HG03342 (cell line): Measurements from ENCODE around the gene OXCT1.
"Not testable (repeated sequence)": the region's sequence is repeated elsewhere in the genome, so short reads cannot be mapped to it uniquely, and the experiment has no call there.

ENCODE experiments used
- ATAC-seq: cut with Tn5 transposase; IDR thresholded peaks from one replicate; pipeline ENCODE4 v1.9.1; 2021; ENCODE audit warnings: mild to moderate bottlenecking, moderate library complexity; ENCODE audit not compliant: unreplicated experiment

OXCT1 gene

DNA sequence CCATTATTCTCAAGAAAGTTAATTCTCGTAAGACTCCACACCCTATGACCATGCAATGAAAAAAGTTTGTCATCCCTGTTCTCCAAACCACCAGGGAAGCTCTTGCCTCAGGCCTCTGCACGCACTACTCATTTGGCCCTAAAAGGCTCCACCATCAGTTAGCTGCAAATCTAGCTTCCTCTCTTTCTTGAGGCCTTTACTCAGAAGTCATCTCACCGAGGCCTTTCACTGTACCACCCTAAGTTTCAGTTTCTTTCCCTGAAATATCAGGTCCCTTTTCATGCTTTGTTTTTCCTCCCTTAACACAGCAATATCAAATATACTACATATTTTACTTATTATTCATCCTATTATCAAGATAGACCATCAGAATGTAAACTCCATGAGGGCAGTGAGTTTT is 39.1 kb downstream of the OXCT1 start:
- no peak for ATAC-seq

DNA sequence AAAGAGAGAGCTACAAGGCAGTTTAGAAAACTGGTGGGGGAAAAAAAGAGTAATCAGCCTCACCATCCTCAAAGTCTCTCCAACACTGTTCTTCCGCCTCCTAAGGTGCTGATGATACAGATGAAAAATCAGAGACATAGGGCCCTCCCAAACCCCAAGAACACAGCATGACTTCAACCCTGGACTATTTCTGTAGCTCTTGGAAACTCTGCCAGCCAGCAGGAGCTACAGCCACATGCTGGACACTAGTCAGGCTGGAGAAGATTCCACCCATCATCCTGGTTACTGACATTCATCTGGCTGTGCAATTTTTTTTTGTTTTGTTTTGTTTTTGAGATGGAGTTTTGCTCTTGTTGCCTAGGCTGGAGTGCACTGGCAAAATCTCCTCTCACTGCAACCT is 42.4 kb downstream of the OXCT1 start:
- ATAC-seq: no peak

DNA sequence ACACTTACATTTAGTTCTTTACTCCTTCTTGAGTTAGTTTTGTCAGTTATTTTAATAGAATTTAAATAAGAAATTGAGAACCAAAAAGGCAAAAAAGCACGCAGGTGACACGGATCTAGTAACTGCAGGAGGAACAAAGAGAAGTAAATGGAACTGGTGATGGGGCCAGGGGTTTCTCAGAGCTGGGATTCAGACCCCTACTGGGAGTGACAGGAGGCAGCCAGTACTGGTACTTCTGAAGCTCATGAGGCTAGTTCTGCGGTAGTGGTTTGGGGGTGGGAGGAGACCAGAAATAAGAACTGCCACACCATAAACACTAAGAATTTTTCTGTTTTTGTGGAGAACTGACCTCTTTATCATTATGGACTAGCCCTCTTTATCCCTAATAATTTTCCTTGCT is 48.2 kb downstream of the OXCT1 start:
- ATAC-seq: no peak

DNA sequence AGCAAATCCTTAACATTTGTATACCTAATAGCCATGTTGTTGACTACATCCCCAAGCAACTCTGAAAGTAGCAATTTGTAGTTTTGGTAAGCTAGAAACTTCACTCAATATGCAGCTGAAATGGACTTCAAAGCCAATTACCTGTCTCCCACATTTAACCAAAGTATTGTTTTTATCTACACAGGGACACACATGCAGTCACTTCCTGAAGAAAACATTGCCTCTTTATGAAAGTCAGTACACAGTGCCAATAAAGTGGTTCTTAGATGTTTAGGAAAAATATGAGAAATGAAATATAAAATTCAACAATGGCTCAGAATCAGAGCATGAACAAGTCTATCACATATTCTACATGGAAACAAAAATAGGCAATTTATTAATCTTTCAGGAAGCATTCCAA is 49.2 kb downstream of the OXCT1 start:
- no peak for ATAC-seq

DNA sequence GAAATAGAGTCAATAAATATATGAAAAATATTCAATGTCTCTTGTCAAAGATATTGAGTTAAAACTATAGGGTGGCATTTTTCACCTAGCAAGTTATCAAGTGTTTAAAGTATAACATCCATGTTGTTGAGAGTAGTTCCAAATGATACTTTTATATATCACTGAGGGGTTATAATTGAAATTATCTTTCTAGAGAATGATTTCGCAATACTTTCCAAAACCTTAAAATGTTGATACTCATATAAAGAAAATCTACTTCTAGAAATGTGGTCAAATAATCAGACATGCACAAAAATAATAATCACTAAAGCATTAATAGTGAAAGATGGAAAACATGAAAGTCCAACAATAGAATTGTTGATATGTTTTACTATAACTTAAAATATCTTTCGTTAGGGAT is 50.1 kb downstream of the OXCT1 start:
- ATAC-seq: no peak

DNA sequence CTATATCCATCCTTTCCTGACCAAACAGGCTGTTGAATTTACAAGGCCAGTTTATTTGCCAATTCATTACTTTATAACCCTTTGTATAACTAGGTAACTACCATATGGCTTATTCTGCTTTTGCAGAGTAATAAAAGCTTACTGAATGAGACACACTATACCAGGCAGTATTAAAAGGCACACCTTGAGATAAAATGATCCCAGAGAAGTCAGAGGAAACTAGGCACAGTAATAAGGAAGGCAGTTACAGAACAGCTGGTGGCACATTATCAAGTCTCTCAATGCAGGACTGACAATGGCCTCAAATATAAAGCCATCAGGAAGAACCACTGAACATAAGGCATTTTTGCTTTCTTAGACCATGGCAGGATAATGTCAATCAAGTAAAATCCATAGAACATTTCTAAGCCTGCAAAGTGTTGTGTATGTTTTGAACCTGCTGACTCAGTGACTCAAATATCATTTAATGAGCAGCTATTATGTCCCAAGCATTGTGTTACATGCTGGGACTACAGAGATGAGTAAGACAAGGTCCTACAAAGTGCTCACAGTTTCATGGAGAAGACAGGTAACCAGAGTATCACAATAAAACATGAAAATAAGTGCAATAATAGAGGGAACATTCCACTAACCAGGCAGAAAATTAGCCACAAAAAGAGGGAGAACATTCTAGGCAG is 52.5 kb downstream of the OXCT1 start:
- no peak for ATAC-seq

DNA sequence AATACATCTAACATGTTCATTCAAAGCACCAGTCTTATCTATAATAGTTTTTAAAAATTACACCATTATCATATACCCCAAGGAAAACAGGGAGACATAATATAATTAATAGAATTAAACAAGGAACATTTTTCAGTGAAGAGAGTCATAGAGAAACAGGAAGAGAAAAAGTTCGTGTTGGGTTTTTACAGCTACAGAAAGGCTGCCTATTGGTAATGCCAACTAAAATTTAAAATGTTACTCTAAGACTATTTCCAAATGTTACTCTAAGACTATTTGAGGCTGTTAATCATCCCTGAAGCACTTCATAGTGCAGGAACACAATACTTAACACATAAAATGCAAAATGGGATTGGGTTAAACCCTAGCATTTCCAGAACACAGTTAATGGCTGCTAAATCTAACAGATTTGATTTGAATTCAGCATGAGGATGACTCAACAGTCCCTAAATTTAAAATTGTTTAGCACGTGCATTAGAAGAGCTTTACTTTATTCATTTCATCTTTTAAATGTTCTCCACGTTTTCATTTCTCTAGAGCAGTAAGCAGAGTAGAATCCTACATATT is 54.5 kb downstream of the OXCT1 start:
- no peak for ATAC-seq

DNA sequence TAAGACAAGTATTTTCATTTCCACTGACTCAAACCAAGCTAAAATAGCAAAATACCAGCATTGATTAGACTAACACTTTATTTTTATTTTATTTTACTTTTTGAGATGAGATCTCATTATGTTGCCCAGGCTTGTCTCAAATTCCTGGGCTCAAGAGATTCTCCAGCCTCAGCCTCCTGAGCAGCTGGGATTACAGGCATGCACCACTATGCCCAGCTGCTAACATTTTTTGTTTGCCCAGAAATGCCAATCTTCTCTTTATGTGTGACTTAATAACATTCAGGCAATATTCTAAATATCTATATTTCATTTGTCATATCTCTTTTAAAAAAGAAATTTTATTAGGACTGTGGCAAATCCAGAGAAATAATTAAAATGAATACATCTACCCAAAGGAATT is 55.0 kb downstream of the OXCT1 start:
- ATAC-seq: no peak

DNA sequence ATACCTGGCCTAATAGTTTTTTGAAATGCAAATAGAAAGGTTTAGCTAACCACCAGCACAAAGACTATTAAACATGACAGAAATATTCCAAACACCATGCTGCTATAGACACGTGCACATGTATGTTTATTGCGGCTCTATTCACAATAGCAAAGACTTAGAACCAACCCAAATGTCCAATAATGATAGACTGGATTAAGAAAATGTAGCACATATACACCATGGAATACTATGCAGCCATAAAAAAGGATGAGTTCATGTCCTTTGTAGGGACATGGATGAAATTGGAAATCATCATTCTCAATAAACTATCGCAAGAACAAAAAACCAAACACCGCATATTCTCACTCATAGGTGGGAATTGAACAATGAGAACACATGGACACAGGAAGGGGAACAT is 55.9 kb downstream of the OXCT1 start:
- not testable (repeated sequence) for ATAC-seq

DNA sequence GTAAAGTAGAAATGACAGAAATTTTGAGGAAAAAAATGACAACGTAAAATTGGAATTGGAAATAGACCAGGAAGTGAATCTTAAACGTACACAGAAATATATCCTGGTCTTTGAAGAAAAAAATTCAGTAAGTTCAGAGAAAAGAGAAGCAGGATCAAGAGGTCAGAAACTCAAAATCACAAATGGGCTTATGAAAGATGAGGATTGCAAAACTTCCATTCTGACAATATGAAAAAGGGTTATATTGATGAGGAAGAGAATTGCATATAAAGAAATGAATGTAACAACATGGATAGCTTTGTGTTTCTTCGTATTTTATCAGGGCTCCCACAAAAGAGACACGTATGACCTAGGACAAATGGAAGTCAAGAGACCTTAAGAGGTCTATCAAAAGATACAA is 58.1 kb downstream of the OXCT1 start:
- no peak for ATAC-seq

DNA sequence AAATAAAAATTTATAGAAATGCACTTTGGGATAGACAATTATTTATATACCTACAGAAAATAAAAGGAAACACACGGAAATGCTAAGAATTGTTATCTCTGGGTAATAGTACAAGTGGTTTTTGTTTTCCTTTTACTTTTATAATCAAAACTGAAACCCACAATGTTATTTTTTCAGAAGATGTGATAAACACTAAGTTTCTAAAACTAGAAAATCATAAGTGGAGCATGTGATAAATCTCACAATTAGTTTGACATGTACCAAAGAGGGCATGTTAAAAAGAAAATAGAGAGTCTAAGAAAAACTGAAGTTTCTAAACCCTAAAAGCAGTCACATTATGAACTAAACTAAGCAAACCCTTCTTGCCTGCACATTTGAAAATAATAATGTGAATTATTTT is 61.1 kb downstream of the OXCT1 start:
- peak; percentile 55 for ATAC-seq

DNA sequence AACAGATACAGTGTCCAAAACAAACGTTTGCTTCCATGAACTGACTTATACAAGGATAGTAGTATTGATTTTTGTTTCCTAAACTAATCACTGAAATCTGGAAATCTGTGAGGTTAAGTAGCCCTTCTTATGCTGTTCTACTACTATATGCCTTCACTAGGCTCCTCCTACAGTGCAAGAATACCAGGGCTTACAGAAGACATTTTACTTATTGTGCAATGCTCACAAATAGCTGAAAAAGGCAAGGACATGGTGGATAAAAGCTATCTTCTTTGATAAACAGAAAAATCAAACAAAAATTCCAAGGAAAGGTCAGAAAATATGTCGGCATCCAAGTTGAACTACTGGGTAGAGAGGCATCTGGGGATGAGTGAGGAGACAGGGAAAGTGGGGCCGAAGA is 61.9 kb downstream of the OXCT1 start:
- no peak for ATAC-seq

DNA sequence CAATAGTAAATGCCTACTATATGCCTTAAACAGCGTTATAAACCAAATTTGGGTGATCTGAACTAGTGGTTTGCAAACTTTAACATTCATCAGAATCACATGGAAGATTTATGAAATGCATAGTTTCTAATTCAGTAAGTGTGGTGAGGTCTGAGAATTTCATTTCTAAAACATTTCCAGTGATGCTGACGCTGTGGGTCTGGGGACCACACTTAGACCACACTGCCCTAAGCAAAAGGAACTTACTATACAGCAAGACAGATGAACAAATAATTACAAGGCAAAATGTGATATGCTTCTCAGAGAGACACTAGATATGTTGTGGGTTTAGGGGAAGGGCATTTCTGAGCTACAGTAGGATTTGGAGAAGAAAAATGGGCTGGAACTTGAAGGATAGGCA is 72.6 kb downstream of the OXCT1 start:
- no peak for ATAC-seq

DNA sequence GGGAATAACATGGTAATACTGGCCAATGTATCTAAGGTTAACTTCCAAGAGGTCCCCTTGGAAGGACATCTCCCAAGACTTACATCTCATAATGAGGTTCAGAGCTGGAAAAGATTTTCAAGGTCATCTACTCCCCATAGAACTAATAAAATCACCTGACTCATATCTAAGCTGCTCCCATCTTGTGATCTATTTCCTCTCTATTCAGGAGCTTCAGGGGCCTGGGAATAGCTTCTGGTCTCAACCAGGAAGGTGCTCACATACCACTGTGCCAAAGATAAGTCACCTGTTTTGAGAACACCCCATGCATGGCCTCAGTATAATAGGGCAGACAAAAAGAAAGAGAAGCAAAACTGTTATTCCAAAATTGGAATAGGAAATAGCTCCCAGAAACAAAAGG is 74.2 kb downstream of the OXCT1 start:
- ATAC-seq: no peak

DNA sequence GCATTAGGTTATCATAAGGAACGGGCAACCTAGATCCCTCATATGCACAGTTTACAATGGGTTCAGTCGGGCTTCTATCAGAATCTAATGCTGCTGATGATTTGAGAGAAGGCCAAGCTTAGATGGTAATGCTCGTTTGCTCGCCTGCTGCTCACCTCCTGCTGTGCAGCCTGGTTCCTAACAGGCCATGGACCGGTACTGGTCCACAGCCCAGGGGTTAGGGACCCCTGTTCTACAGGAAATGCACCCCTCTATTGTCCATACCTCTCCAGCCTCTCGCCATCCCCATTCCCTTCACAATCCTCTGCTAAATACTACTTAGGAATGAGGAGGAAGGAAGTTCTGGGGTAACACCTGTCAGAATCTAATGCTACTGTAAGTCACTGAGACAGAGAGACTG is 75.1 kb downstream of the OXCT1 start:
- ATAC-seq: no peak

DNA sequence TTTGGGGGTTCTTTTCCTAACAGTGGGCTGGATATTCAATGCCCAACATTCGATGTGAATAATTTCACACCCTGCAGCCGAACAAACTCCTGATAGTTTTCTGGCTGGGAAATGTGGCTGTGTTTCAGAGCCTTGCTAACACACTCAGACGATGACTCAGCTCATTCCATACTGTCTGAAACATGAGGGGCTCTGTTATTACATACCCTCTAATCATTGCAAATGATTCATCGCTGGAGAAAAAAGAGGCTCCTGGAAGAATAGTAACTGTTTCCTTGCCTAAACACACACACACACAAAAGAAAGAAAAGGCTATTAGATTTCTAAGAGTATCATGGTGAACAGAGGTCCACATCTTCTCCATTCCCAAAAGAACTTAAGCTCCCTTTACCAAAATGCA is 75.8 kb downstream of the OXCT1 start:
- no peak for ATAC-seq

DNA sequence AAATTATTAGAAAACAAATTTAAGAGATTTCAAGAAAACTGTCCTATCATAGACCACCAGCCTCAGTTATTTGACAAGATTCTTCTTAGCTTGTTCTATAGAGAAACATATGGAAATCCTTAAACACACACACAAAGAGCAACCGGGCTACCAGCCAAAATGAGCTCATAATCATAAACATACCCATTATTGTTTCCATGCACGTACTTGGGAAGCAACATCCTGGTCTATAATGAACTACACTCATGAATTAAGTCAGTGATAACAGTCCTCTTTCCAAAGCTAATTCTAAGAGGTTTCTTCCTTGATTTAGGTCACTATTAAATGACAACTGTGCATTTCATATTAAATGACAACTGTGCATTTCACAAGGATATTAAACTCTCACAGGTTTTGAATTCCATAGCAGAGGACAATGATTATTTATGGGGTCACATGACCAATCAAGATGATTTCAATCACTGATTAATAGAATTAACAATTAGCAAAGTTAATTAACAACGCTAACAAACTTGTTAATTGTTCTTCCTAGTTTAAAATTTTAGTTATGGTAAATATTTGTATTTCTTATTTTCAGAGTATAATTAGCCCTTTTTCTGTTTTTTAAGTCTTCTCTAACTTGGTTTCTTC is 77.0 kb downstream of the OXCT1 start:
- no peak for ATAC-seq

DNA sequence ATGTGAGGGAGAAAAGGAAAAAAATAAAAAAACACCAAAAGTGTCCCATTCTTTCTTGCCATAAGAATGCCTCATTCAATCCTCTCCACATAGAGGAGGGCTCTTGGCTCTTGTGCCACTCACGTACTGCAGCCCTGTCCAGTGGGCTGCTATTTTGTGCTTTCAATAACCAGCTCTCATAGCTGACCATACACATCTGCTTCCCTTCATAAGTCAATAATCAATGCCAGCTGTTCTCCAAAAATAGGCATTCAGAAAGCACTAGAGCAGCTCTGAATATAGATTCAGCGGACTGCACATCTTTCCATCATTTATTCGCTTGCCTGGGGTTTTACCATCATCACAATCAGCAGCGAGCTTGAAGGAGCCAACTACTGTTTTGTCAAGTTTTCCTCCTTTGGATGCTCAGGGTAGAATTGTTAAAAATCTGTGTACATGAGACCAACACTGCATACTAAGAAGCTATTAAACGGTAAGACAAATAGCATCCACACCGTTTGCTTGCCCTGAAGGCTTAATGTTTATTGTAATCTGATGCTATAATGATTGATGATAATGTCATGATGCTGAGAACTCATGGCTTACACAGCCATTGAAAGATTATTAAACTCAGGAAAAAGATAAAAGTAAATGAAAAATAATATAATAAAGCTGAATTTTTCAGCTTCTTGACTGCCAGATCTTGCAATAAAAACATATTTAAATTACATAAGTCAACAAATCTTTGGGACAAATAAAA is 80.0 kb downstream of the OXCT1 start:
- no peak for ATAC-seq

DNA sequence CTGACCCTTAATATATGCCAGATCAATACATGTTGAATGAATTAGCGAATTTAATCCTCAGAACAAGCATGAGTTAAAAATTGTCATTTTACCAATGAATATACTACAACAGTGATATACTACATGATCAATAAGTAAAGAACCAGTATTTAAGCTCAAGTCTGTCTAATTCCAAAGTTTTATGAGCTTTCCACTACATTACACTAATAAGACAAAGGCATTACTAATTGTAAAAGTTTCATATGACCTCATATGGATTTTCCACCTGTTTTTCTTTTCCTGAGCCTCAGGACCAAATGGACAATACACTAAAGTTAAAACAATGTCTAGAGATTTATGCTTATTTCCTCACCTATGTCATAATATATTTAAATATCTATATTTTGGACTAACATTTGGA is 80.8 kb downstream of the OXCT1 start:
- no peak for ATAC-seq

DNA sequence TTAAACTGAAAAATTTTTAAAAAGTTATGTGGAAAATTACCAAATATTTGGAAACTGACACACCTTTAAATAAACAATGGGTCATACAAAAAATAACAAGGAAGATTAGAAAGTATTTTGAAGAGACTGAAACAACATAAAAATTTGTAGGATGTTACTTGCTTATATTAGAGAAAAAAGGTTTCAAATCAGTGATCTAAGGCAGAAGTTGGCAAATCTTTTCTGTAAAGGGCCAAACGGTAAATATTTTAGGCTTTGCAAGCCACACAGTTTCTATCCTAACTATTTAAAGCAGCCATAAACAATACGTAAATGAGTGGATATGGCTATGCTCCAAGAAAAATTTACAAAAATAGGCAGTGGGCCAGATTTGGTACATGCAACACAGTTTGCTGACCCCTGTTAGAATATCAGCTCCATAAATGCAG is 81.3 kb downstream of the OXCT1 start:
- ATAC-seq: no peak

DNA sequence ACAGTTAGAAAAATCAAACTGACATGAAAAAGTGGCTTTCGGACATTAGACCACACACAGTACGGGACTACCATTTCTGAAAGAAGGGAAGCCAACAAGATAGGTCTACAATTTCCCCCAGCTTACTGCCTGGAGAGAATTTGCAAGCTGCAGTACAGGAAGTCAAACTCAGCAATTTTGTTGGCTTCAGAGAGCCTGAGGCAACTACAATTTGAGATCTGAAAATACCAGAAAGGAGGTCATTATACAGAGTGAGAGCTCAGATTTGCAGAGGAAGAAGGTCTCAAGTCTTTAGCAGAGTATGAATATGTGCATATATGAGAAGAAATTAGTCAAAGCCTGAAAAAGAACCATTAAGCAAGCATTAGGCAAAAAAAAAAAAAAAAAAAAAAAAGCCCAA is 83.0 kb downstream of the OXCT1 start:
- ATAC-seq: no peak

DNA sequence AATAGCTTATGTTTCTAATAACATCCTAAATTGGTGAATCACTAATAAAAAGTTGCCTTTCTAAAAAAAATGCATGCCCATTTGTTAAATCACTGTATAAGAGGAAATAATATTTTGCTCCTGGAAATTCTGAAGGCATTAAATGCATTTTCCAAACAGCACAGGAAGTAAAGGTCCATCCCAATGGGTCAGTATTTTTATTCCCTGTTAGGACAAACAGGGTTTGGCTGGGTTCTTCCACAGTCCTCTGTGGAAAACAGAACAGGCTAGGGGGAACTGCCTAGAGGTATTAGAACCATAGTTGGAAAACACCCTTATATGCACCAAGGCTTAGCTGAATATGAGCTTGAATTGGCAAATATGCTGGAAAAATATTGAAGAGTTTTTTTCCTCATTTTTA is 85.2 kb downstream of the OXCT1 start:
- no peak for ATAC-seq
